ENCODE measurements around the gene PSAPL1.

Gene PSAPL1

DNA sequence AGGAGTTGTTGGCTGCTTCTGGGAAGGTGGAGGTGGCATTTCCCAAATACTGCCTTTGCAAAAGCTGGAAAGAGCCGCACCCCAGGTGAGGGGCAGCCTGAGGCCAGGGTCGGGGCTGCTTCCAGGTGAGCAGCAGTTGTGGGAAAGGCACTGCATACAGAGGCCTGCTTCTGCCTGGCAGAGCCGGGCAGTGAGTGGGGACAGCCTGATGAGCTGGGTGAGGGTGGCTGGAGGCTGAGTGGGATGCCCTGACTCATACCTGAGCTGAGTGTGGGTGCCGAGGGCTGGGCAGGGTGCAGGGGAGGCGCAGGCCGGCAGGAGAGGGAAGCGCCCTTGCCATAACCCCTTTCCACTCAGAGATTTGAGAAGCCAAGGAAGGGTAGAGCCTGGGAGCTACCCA, 6.5 kb upstream of the PSAPL1 start:
- TF ChIP-seq, protein P1, sequence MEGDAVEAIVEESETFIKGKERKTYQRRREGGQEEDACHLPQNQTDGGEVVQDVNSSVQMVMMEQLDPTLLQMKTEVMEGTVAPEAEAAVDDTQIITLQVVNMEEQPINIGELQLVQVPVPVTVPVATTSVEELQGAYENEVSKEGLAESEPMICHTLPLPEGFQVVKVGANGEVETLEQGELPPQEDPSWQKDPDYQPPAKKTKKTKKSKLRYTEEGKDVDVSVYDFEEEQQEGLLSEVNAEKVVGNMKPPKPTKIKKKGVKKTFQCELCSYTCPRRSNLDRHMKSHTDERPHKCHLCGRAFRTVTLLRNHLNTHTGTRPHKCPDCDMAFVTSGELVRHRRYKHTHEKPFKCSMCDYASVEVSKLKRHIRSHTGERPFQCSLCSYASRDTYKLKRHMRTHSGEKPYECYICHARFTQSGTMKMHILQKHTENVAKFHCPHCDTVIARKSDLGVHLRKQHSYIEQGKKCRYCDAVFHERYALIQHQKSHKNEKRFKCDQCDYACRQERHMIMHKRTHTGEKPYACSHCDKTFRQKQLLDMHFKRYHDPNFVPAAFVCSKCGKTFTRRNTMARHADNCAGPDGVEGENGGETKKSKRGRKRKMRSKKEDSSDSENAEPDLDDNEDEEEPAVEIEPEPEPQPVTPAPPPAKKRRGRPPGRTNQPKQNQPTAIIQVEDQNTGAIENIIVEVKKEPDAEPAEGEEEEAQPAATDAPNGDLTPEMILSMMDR (conservative IDR thresholded peaks at IDR 0.05; ENCODE audit: low read depth, low read length) = no peak
- DNase-seq (ENCODE audit: low read depth) = no peak

DNA sequence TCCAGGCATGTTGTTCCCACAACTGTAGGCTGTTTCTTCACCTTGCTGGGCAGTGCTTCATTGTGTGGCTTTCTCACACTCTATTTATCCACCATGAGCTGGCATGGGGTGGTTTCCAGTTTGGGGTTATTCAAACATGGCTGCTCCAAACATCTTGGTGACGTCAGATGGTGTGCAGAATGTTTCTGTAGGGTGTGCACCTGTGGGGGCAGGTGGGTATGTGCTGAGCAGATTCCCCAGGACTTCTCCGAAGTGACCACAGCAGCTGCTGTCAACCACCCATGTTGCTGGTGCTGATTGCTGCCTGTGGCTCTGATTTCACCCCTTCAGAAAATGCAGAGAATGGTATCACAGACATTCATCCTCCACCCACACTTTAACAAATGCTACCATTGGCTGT, 5.0 kb upstream of the PSAPL1 start:
- no peak for DNase-seq (ENCODE audit: low read depth)
- TF ChIP-seq, protein P1 (conservative IDR thresholded peaks at IDR 0.05; ENCODE audit: low read depth, low read length) = no peak
- H3K4me3 ChIP-seq (ENCODE audit: low read length) = no peak overlapping the region

More for the DNA sequence above, 6.5 kb upstream of the PSAPL1 start:
- H3K4me3 ChIP-seq (ENCODE audit: low read length) = no peak overlapping the region

DNA sequence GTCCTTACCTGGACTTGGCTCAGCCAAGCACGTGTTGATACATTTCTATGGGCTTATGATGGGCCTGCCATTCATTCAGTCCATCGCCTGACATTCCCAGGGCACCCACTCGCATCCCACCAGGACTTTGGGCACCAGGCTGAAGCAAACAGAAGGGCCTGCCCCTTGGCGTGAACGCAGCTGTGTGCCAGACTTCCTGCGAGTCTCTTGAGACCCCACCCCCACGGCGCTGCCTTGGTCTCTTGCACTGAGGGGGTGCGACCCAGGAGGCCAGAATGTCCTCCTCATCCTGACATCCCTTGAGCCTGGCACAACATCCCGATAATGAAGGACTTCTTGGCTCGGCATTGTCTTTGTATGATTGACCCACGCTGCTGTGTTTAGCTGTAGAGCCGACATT, 1.5 kb upstream of the PSAPL1 start:
- TF ChIP-seq, protein P1 (conservative IDR thresholded peaks at IDR 0.05; ENCODE audit: low read depth, low read length) = no peak
- no peak overlapping the region for H3K4me3 ChIP-seq (ENCODE audit: low read length)
- no peak for DNase-seq (ENCODE audit: low read depth)

DNA sequence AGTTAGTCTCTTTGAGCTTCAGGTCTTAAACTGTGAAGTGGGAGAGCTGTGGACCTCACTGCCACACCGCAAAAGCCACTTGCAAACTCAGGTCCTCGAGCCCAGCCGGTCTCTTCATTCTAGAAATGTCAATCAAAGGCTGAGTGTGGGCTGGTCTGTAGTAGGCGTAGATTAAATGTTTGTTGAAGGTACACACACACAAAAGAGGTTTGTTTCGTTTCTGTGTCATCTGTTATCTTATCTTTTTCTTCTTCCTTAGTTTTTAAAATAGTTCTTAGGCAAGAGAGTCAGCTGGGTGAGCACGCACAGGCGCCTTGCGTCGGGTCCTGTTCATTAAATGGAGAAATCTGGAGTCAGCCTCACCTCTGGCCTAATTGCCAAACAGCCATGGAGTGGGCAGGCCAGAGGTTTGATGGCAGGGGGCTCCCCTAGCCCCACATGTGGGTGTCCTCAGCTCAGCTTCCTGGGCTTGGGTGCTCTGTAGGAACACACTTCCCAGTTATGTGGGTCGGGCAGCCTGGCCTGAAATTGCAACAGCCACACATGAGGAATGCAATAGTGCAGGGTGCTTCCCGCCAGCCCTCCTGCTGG, 836 bp upstream of the PSAPL1 start:
- TF ChIP-seq, protein P1 (conservative IDR thresholded peaks at IDR 0.05; ENCODE audit: low read depth, low read length) = no peak
- DNase-seq (ENCODE audit: low read depth) = no peak

DNA sequence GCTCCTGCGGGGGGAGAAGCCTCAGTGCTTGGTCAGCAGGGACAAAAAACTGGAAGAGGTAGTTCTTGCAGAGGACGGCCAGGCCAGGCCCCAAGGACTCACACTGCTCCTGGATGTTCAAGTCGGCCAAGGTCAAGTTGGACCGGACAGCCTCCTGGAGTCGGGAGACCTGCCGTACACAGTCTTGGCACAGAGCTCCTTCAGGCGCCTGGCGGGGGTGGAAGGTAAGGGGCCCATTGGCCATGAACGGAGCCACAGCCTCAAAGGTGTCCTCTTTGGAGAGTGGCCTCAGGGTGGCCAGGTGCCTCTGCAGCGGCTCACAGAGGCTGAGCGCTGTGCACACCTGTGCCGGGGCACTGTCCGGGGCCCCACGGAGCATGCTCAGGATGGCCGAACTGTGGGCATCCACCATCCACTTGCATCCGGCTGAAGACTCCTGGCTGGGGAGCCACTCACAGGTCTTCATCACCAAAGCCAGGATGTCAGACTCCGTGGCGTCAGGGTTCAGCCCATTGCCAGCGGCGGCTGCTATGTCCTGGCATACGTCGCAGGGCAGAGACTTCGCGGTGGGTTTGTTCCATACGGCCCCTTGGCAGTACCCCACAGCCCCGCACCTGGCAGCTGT, 477 bp downstream of the PSAPL1 start:
- DNase-seq (ENCODE audit: low read depth) = no peak
- H3K4me3 ChIP-seq (ENCODE audit: low read length) = no peak overlapping the region
- TF ChIP-seq, protein P1 (conservative IDR thresholded peaks at IDR 0.05; ENCODE audit: low read depth, low read length) = no peak

More for the DNA sequence above, 836 bp upstream of the PSAPL1 start:
- H3K4me3 ChIP-seq (ENCODE audit: low read length) = no peak overlapping the region

DNA sequence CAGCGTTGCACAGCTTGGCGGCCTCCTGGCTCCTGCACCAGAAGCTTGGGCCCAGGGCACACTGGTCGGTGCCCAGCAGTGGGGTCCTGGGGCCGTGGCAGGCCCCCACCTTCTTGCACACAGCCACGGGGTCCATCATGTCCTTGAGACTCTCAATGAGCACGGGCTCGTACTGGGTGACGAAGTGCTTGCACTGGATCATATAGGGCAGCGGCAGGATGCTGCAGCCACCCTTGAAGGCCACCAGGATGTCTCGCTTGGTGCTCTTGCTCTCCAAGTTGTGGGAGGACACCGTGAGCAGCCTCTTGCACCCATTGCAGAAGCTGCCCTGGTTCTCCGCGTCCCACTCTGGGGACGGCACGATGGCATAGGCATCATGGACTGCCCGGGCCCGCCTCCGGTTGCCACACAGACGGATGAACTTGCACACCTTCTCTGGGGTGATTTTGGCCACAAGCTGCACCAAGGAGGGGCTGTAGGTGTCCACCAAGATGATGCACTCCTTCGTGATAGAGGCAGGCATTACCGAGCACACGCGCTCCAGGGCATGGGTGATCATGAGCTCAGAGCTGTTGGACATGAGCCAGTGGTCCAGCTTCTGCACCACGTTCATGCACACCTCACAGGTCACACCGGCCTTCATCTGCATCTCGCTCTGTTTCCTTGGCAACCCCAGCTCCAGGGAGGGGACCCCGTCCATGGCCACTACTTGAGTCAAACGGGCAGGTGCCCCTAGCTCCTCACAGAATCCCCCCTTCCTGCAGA, 1.2 kb downstream of the PSAPL1 start:
- TF ChIP-seq, protein P1 (conservative IDR thresholded peaks at IDR 0.05; ENCODE audit: low read depth, low read length) = no peak
- no peak overlapping the region for H3K4me3 ChIP-seq (ENCODE audit: low read length)
- DNase-seq (ENCODE audit: low read depth) = no peak
